ENCODE measurements around the gene VWA8. TPM values are rescaled to one million over a fixed set of nuclear protein-coding genes. Genes with fewer than 3 reads are reported as not detected.

VWA8 gene
- polyA plus RNA-seq, 1 of the 3 experiments (the other 2 are of a cell fraction): 5.5 TPM

DNA sequence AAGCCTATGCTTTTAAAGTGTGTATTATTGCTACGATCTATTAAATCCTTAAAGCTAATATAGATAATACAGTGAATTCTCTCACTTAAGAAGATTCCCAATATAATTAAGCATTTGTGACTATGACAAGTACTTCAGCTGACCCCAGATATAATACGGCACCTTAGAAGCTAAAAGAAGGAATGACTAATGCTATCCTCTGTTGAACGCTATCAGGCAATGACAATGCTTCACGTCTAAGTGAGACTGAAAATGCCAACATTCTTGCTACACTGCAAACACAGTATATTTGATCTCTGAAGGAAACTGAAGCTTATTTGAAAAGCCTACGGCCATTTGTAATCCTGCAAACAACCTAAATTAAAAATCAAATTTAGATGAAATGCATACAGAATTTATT is 19.7 kb downstream of the VWA8 start:
- ChIA-PET CTCF (no interaction called here), POLR2A (no interaction called here)
- Histone ChIP-seq H3K27me3 (ENCODE audit: insufficient read depth) (no peaks in the 10 kb centered on the region), H3K79me2 (ENCODE audit: insufficient read depth) (peaks cover 3% of the 10 kb centered on the region; the same call in 1 of the 2 replicates), H2AFZ (ENCODE audit: low read depth) (no peak overlapping the region), H3F3A (replicated peaks; ENCODE audit: insufficient read depth) (no peaks in the 10 kb centered on the region), H4K20me1 (ENCODE audit: insufficient read depth) (no peaks in the 10 kb centered on the region), H3K36me3 (replicated peaks in 1 of 2; ENCODE audit: control insufficient read depth in 1 of 2, insufficient read depth in 2 of 2, low read length in 1 of 2) (peaks cover 11% of the 10 kb centered on the region in 2 experiments), H3K27ac (ENCODE audit: low read depth in 2 of 2, low read length in 1 of 2) (no peak overlapping the region), H3K9me2 (no peaks in the 10 kb centered on the region), H3K9ac (no peak overlapping the region), H3K4me2 (no peak overlapping the region), H3K9me3 (peaks cover 4% of the 10 kb centered on the region; the same call in 1 of the 2 replicates), H3K4me3 (ENCODE audit: low read depth in 2 of 2, low read length in 1 of 2) (no peak overlapping the region), H3K4me1 (ENCODE audit: control insufficient read depth in 1 of 2, insufficient read depth in 2 of 2, low read depth in 1 of 2, low read length in 1 of 2) (no peaks in the 10 kb centered on the region; a peak in 1 of 4 replicates)
- TF ChIP-seq ZBTB33 (IDR thresholded peaks at IDR 0.05; ENCODE audit: borderline replicate concordance, low read depth) (no peak), REST (IDR thresholded peaks at IDR 0.05; ENCODE audit: low read depth, low read length) (no peak), FOXJ3 (CRISPR knock-in tag; IDR thresholded peaks at IDR 0.05) (no peak), NRF1 (IDR thresholded peaks at IDR 0.05; ENCODE audit: low read depth, low read length) (no peak), CTCF (IDR thresholded peaks at IDR 0.05) (no peak), CHD2 (IDR thresholded peaks at IDR 0.05; ENCODE audit: low read length, partially characterized antibody) (no peak), EZH2phosphoT487 (IDR thresholded peaks at IDR 0.05; ENCODE audit: borderline replicate concordance, low read depth) (no peak), SMC3 (IDR thresholded peaks at IDR 0.05; ENCODE audit: low read depth, low read length) (no peak), TAF1 (IDR thresholded peaks at IDR 0.05; ENCODE audit: borderline replicate concordance, low read depth, low read length) (no peak), FOSL2 (IDR thresholded peaks at IDR 0.05; ENCODE audit: borderline replicate concordance, low read depth) (no peak), JUND (IDR thresholded peaks at IDR 0.05) (no peak), POLR2AphosphoS5 (IDR thresholded peaks at IDR 0.05; ENCODE audit: low read depth, low read length) (no peak), TEAD4 (IDR thresholded peaks at IDR 0.05; ENCODE audit: borderline replicate concordance, insufficient read depth) (no peak), MXI1 (IDR thresholded peaks at IDR 0.05; ENCODE audit: low read depth, low read length) (no peak), GATA2 (CRISPR knock-in tag; IDR thresholded peaks at IDR 0.05) (no peak), GABPA (IDR thresholded peaks at IDR 0.05; ENCODE audit: low read depth) (no peak), USF2 (IDR thresholded peaks at IDR 0.05; ENCODE audit: borderline replicate concordance, low read depth, low read length) (no peak)
- TF ChIP-seq, protein P1, sequence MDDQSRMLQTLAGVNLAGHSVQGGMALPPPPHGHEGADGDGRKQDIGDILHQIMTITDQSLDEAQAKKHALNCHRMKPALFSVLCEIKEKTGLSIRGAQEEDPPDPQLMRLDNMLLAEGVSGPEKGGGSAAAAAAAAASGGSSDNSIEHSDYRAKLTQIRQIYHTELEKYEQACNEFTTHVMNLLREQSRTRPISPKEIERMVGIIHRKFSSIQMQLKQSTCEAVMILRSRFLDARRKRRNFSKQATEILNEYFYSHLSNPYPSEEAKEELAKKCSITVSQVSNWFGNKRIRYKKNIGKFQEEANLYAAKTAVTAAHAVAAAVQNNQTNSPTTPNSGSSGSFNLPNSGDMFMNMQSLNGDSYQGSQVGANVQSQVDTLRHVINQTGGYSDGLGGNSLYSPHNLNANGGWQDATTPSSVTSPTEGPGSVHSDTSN (IDR thresholded peaks at IDR 0.05): no peak
- TF ChIP-seq, protein P2, sequence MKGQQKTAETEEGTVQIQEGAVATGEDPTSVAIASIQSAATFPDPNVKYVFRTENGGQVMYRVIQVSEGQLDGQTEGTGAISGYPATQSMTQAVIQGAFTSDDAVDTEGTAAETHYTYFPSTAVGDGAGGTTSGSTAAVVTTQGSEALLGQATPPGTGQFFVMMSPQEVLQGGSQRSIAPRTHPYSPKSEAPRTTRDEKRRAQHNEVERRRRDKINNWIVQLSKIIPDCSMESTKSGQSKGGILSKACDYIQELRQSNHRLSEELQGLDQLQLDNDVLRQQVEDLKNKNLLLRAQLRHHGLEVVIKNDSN (IDR thresholded peaks at IDR 0.05; ENCODE audit: borderline replicate concordance, low read depth): no peak
- DNase-seq: no peak
- WGBS (ENCODE audit: low lambda C conversion rate): 76% methylated on average over 5 of the region's 5 CpGs
